Thyroid gland (tissue), 4 donors: ENCODE results near the gene CLIP4.

ENCODE experiments used
- CTCF ChIP-seq, 6 experiments: fragments of 200-600 bp in 3 of 6; fragments of 450-650 bp in 3 of 6; sonication (generic) in 3 of 6; IDR thresholded peaks; one replicate each; pipeline ENCODE4 v1.5.1; 2016 to 2019; ENCODE audit warnings: antibody characterized with exemption in 6 of 6, mild to moderate bottlenecking in 2 of 6, inconsistent platforms in 1 of 6, moderate library complexity in 1 of 6
- POLR2A ChIP-seq, 2 donors: fragments of 450-650 bp; IDR thresholded peaks; one replicate each; pipeline ENCODE4 v1.6.1; 2017; ENCODE audit warnings: antibody characterized with exemption in 2 of 2, mild to moderate bottlenecking in 2 of 2, moderate library complexity in 1 of 2

GRCh38 chr2:29195796-29196195 is 80.6 kb downstream of the CLIP4 start:
- TF ChIP-seq CTCF (IDR thresholded peaks at IDR 0.05): no peak
- TF ChIP-seq POLR2A (IDR thresholded peaks at IDR 0.05): no peak
